GM21390 (cell line): ENCODE results near the gene SLAMF1.
"Not testable (repeated sequence)": the region's sequence is repeated elsewhere in the genome, so short reads cannot be mapped to it uniquely, and the experiment has no call there.

ENCODE experiments used
- ATAC-seq: cut with Tn5 transposase; IDR thresholded peaks from one replicate; pipeline ENCODE4 v1.9.1; 2021; ENCODE audit not compliant: unreplicated experiment

Gene SLAMF1

DNA sequence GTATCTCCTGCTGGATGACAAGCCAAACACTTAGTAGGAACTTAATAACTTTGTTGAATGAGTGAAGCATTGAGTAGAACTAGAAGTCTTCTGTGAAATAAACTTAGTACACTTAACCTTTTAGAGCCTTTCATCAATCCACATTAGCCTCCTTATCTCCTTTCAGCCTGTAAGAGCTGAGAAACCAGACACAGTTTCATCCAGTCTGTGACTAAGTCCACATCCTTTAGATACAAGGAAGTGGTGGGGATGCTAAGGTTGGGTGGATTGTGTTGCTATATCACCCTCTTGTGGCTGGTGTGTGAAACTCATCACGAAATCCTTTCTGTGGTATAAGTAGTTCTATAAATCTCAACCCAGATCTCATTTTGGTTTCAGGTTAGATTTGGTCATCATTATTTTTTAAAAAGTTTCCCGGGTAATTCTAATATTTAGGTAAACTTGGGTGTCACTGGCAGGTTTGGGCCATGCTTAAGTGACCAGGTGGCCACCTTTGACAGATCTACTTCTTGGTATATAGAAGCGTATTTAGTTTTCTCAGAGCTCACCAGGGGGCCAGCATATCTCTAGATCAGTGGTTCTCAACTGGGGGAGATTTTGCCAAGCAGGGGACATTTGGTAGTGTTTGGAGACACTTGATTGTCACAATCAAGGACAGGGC is 39.7 kb downstream of the SLAMF1 start:
- peak; percentile 68 for ATAC-seq

DNA sequence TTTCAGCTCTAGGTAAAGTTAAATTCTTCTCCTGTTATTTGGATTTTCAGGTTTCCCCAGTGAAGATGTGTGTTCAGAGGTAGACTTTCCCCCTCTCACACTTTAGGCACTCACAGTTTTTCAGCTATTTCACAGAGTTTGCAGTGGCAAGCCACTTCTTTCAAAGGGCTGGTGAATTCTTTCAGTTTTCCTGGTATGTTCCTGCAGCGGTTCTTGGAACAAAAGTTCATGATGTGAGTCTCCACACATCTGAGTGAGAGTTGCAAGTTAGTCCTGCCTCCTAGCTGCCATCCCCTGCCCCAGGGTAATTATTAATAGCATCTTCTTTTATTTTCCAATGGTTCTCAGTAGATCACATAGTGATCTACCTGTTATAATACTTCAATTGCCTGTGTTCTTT is 40.2 kb downstream of the SLAMF1 start:
- ATAC-seq: no peak

DNA sequence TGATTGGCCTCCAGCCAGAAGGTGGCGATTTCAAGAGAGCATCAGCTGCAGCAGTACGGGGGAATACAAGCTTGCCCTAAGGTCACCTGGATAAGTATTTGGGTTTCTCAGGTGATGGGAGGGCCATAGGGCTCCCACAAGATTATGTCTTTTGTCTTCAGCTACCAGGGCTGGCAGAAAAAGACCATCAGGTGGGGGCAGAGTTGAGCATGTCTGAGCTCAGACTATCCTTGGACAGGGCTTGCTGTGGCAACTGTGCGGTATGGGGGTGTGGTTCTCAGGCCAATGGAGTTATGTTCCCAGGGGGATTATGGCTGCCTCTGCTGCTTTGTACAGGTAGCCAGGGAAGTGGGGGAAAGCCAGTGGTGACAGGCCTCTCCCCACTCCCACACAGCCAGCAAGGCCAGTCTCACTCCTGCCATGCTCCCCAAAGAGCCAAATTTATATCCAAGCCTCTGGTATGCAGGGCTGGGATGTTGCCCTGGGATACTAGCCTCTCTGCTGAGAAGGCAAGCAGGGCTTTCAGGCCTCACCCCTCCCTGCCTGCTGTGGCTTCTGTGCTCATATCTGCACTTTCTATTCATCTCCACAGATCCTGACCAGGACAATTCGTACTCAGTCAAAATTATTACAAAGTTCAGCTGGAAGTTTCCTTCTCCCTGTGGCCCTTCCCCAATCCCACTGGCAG is 40.9 kb downstream of the SLAMF1 start:
- ATAC-seq: no peak

DNA sequence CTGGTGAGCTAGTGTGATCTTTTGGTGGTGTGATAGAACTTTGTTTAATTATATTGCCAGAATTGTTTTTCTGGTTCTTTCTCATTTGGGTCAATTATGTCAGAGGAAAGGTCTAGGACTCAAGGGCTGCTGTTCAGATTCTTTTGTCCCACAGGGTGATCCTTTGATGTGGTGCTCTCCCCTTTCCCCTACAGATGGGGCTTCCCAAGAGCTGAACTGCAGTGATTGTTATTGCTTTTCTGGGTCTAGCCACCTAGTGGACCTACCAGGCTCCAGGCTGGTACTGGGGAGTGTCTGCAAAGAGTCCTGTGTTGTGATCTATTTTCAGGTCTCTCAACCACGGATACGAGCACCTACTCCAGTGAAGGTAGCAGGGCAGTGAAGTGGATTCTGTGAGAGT is 41.6 kb downstream of the SLAMF1 start:
- no peak for ATAC-seq

DNA sequence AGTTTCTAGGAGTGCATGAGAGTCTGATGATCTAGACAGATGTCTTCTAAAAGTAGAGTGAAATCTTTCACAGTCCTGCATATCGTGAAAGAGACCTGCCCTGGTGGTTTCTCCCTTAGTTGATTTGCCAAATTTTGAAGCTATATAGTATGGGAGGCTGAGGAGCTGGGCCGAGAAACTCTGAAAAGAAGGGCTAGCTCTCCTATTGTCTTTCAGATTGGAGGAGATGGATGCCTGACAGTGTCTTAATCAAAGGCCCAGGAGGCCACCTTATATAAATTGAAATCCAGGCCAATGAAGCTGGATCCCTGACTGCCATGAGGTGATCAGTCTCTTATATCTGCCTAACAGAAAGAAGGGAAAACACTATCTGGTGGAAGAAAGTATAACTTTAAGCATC is 49.1 kb downstream of the SLAMF1 start:
- ATAC-seq: no peak

DNA sequence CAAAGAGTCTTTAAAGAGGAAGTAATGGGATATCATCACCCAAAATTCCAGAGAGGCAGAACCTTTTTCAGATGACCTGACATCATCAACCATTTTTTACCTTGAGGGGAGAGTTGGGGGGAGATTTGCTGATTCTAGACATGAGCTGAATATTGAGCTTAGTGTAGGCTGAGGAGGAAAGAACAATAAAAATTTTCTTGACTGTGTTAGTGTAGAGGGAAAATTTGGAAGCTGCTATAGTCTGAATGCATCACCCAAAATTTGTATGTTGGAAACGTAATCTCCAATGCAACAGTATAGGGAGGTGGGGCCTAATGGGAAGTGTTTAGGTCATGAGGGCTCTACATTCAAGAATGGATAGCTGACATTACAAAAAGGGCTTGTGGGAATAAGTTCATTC is 49.8 kb downstream of the SLAMF1 start:
- ATAC-seq: no peak

DNA sequence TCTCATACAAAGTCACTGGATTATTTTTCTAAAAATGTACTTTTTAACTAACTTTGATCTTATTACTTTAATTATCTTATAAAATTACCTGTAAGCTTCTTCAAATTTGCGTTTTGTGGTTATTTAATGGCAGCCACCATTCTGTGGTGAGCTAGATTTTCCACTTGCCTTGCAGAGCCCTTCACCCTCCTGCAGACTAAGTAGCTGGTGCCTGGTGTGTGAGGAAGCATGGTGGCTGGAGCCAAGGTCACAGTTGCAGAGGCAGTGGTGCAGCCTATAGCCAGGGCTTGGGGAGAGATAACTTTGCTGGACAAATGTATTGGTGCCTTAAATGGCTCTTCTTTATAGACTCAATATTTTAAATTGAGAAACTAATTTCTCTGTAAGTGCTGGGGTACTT is 56.4 kb downstream of the SLAMF1 start:
- ATAC-seq: no peak

DNA sequence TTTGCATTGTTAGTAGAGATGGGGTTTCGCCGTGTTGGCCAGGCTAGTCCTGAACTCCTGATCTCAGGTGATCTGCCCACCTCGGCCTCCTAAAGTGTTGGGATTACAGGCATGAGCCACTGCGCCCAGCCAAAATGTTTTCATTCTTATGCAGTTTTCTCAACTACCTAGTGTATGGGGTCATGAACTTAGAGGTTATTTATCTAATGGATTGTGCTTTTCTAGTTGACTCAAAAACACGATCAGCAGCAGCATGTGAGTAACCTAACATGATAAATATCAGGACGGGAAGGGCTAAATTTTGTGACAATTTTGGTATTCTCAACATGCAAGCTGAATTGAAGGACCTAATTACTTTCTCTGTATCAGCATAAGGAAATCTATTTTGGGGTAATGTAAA is 58.4 kb downstream of the SLAMF1 start:
- no peak for ATAC-seq

DNA sequence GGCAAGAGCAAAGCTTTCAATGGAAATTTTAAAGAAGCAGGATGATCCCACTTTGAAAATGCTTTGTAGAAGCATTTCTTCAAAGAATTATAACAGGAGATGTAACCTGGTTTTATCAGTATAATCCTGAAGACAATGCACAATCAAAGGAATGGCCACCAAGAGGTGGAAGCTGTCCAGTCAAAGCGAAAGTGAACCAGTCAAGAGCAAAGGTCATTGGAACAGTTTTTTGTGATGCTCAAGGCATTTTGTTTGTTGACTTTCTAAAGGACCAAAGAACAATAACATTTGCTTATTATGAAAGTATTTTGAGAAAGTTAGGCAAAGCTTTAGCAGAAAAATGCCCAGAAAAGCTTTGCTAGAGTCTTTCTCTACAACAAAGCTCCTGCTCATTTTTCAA is 62.1 kb downstream of the SLAMF1 start:
- no peak for ATAC-seq

DNA sequence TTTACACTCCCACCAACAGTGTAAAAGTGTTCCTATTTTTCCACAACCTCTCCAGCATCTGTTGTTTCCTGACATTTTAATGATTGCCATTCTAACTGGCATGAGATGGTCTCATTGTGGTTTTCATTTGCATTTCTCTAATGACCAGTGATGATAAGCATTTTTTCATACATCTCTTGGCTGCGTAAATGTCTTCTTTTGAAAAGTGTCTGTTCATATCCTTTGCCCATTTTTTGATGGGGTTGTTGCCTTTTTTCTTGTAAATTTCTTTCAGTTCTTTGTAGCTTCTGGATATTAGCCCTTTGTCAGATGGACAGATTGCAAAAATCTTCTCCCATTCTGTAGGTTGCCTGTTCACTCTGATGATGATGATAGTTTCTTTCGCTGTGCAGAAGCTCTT is 63.9 kb downstream of the SLAMF1 start:
- ATAC-seq: not testable (repeated sequence)

DNA sequence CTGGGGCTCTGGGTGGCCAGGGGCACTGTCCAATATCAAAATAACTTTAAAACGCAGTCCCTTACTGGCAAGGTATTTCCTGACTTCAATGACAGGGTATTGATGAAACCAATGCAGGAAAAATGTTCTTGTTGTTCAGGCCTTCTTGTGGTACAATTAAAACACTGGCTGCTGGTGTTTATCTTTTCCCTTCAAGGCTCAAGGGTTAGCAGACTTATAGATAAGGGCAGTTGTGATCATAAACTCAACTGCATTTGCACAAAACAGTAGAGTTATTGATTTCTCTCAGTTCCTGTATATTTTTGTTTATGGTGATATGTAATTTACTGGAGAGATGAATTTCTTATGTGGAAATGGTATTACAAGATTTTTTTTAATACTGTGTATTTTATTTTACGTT is 64.9 kb downstream of the SLAMF1 start:
- ATAC-seq: no peak

DNA sequence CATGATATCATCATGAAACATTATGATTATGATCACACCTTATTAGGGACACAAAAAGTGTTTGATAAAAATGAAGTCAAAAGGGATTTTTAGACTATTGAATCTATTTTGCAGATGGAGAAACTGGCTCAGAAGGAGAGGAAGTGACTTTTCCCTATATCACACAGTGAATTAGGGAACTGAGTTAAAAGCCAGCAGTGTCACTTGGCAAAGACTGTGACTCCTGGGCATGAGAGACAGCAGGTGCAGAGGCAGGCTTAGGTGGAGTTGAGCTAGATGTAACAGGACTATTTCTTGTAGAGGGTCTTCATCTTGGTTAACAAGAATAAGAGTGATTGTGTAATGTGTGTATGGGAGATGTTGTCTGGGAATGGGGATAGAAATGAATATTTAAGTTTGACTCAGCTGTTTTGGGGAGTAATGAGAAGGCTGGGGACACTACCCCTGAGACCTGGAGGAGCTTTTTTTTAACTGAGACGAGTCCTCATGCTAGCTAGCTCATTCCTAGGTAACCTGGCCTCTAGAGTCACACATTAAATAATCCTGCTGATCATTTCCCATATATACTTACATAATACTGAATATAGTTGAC is 66.5 kb downstream of the SLAMF1 start:
- no peak for ATAC-seq

DNA sequence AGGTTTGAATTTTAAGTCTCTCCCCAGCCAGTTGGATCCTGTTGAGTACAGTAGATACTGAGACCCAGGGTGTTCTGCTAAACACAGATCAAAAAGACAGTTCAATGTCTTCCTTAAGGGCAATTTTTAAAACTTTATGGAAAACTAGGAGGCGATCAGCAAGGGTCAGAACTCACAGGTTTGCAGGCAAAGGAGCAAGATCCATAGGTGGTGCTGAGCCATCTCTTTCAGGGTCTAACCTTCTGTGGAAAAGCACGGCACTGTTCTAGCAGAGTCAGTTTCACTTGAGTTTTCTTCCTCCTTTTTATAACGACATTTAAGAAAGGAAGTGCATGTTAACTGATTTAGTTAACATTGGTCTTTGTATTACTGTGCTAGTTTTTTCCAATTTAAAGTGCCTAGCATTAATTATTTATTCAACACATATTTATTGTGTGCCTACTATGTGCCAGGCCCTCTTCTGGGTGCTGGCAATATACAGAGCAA is 67.6 kb downstream of the SLAMF1 start, which contains the start of gene CD84:
Gene CD84, minus strand, starts transcription at position 281 of the 486 bp plus-strand sequence. Its CDS starts 59 bp downstream, at position 222.
- ATAC-seq: no peak

DNA sequence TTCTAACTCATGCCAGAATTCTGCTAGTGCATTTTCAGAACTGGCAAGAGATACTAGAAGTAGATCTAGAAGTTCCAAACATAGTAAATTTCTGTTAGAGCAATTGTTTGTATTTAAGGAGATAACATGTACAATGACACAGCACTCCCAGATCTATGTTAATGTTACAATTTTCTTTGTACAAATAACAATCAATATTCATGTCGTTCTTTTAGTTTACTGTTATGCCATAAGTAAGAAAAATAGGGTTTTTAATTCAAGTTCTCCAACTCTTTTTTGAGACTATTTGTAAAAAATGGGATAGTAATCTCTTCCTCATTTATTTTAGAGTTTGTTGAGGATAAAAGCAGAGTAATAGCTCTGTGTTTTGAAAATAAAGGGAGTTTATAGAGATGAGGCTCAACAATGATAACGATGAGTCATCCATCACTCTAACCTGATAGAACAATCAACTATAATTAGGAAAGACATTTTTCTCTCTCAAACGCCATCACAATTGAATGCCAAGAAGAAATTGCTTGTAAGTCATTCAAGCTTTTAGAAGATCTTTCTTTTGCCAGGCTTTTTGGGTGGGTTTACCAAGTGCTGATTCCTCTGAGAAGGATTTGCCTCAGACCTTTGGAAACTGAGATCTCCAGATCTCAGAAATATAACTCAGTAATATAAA is 68.2 kb downstream of the SLAMF1 start:
- no peak for ATAC-seq

DNA sequence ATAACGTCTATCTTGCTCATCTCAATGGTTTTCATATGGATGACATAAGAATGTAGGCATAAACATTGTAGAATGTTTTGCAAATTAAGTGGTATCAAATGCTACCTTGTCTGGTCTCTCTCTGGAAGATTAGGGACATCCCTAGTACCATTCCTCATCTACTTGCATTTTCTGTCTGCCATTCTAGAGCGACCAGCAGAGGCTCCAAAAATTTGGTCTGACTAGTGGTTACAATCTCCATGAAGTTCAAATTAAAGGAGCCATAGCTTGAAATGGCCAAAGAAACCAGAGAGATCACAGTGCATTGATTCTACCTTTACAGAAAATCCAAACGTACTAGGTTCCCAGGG is 68.7 kb downstream of the SLAMF1 start:
- no peak for ATAC-seq

DNA sequence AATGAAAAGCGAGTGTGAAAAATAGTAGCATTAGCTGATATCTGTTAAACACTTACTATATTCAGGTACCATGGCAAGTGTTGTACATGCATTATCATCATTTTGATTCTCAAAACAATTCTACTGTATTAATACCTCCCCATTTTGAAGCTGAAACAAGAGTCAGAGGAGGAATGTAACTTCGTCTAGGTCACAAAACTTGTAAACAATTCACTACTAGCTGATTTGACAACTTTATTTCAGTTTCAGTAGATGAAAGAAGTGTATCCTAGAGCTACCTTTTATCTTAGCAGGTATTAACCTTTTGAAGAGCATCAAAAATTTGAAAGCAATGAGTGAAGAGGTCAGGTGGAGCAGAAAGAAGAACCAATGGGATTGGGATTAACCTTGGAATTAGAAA is 69.2 kb downstream of the SLAMF1 start:
- no peak for ATAC-seq

DNA sequence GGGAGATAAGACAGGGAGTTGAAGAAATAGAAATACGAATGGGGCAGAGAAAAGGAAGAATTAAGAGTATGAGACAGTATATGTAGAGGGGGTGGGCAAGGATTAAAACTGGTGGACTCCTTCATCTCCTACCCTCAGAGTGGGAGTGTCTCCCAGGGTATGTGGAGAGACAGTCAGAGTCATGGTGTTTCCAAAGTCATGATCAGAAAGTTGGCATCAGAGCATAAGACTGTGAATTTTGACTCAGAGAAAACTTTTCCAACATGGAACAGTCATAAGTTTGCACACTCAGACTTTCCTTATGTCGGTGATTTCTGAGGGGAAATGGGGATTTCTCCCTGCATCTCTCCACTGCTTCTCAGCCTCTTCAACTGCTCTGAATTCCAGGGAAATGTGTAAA is 70.0 kb downstream of the SLAMF1 start:
- ATAC-seq: no peak

DNA sequence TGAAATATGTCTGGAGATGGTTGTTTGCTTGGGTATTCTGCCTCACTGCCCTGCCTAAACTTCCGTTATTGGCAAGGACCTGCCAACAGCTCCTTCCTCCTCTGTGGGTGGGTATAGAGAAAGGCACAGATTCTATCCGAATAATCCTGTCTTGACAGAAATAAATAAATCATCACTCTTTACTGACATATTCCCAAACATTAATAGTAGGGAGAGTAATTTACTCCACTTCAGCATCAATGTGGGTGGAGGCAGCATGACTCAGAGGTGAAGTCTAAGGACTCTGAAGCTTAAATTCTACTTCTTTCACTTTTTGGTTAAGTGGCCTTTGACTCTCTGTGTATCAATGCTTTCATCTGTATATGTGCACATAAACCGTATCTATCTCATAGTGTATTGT is 70.5 kb downstream of the SLAMF1 start:
- no peak for ATAC-seq

DNA sequence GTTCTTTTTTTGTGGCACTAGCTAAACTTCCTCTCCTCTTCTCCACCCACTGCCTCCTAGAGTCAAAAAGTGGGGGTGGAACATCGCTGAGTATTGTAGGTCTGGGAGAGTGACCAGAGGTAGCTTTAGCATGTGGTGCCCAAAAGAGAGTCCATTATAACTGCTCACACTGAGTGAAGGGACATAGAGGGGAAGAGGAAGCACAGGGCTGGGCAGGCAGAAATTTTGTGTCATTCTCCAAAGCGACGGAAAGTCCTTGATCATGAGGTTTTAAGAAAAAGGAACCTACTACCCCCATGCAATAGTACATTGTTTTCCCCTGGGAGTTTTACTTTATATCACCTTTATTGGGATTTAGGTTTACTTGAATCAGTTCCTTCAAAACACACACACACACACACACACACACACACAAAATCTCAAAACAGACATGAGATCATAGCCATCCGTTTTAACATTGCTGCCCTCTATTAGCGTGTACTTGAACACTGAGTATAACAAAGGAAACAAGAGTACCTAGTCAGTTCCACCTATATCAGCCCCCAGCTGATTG is 71.7 kb downstream of the SLAMF1 start:
- ATAC-seq: no peak

DNA sequence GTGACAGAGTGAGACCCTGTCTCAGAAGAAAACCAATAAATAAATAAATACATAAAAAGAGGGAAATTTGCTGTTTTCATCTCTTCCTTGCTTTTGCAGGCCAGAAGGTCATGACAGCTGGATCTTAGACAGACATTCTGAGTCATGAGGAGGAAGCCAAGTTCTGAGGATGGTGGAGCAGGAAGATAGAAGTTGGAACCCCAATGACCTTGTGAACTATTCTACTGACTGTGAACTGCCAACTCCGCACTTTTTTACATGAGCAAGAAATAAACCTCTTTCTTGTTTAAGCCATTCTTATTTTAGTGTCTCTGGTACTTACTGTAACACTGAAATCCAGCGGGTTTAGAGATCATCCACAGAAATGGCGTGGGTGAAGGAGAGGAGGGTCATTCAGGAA is 76.0 kb downstream of the SLAMF1 start:
- no peak for ATAC-seq

DNA sequence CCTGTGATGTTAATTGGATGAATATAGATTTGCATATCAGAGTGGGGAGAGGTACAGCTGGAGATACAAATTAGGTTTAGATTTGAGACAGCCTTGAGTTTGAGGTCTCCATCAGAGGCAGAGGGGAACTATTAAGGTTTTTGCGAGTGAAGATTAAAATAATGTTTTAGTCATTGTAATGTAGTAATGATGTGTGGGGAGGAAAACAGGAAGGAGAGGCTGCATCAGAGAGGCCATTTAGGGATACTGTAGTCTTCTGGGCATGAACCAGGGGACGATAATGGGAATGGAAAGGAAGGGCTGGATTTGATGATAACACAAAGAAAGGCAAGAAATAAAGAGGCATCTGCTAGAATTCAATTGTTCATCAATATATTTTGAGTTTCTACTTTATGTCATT is 77.0 kb downstream of the SLAMF1 start:
- no peak for ATAC-seq
